T-helper 2 cell treated with Interferon-gamma antibody and Interleukin-4, amounts not matched to agents 5 μg/mL and 100 μg/mL, for 36 hours (primary cell): ENCODE measurements around the gene PRSS33.

Experiments
- DNase-seq: peaks from one replicate; pipeline ENCODE4 v3.0.0; 2021; ENCODE audit warnings: low spot score
- H3K27ac Mint-ChIP-seq: one replicate; pipeline ENCODE4 v1.8.0; 2021; ENCODE audit warnings: mild to moderate bottlenecking, mixed read lengths
- H3K27me3 Mint-ChIP-seq: one replicate; pipeline ENCODE4 v1.8.0; 2021; ENCODE audit warnings: low read depth, mixed read lengths
- H3K36me3 Mint-ChIP-seq: one replicate; pipeline ENCODE4 v1.8.0; 2021; ENCODE audit warnings: low read depth, mixed read lengths
- H3K4me1 Mint-ChIP-seq: one replicate; pipeline ENCODE4 v1.8.0; 2021; ENCODE audit warnings: low read depth, mixed read lengths
- H3K4me3 Mint-ChIP-seq: one replicate; pipeline ENCODE4 v1.8.0; 2022; ENCODE audit warnings: mild to moderate bottlenecking, moderate library complexity, mixed read lengths
- H3K9me3 Mint-ChIP-seq: one replicate; pipeline ENCODE4 v1.8.0; 2021; ENCODE audit warnings: mixed read lengths

Gene PRSS33

GRCh38 chr16:2745116-2745890 lies 42.1 kb downstream of the PRSS33 start:
- Mint-ChIP-seq H3K9me3 (no peaks in the 10 kb centered on the region), H3K27me3 (no peaks in the 10 kb centered on the region)

GRCh38 chr16:2744711-2745110 lies 42.6 kb downstream of the PRSS33 start:
- no peak for DNase-seq
- Mint-ChIP-seq H3K9me3 (no peaks in the 10 kb centered on the region), H3K27me3 (no peaks in the 10 kb centered on the region), H3K27ac (no peak overlapping the region), H3K4me3 (no peak overlapping the region), H3K36me3 (no peaks in the 10 kb centered on the region), H3K4me1 (peaks cover 5% of the 10 kb centered on the region)

More at GRCh38 chr16:2745116-2745890, 42.1 kb downstream of the PRSS33 start:
- DNase-seq = no peak
- H3K4me3 Mint-ChIP-seq = no peak overlapping the region
- H3K4me1 Mint-ChIP-seq = peaks cover 7% of the 10 kb centered on the region
- H3K27ac Mint-ChIP-seq = no peak overlapping the region
- no peaks in the 10 kb centered on the region for H3K36me3 Mint-ChIP-seq

GRCh38 chr16:2743007-2743810 lies 44.2 kb downstream of the PRSS33 start:
- Mint-ChIP-seq H3K27me3 (no peaks in the 10 kb centered on the region), H3K27ac (no peak overlapping the region), H3K4me3 (no peak overlapping the region), H3K4me1 (peaks cover 2% of the 10 kb centered on the region), H3K36me3 (no peaks in the 10 kb centered on the region), H3K9me3 (no peaks in the 10 kb centered on the region)
- no peak for DNase-seq

GRCh38 chr16:2742323-2743006 lies 44.9 kb downstream of the PRSS33 start:
- no peaks in the 10 kb centered on the region for H3K9me3 Mint-ChIP-seq
- no peaks in the 10 kb centered on the region for H3K36me3 Mint-ChIP-seq
- H3K27me3 Mint-ChIP-seq = no peaks in the 10 kb centered on the region

GRCh38 chr16:2741168-2741567 lies 46.2 kb downstream of the PRSS33 start:
- no peak for DNase-seq
- no peaks in the 10 kb centered on the region for H3K36me3 Mint-ChIP-seq
- H3K4me3 Mint-ChIP-seq = no peak overlapping the region
- H3K27me3 Mint-ChIP-seq = no peaks in the 10 kb centered on the region
- peaks cover 2% of the 10 kb centered on the region for H3K4me1 Mint-ChIP-seq
- no peak overlapping the region for H3K27ac Mint-ChIP-seq
- H3K9me3 Mint-ChIP-seq = no peaks in the 10 kb centered on the region

More at GRCh38 chr16:2742323-2743006, 44.9 kb downstream of the PRSS33 start:
- DNase-seq = no peak
- no peak overlapping the region for H3K4me3 Mint-ChIP-seq
- H3K27ac Mint-ChIP-seq = no peak overlapping the region
- H3K4me1 Mint-ChIP-seq = peaks cover 2% of the 10 kb centered on the region

GRCh38 chr16:2740476-2740875 lies 46.9 kb downstream of the PRSS33 start:
- H3K36me3 Mint-ChIP-seq = no peaks in the 10 kb centered on the region
- peaks cover 2% of the 10 kb centered on the region for H3K4me1 Mint-ChIP-seq
- no peaks in the 10 kb centered on the region for H3K27me3 Mint-ChIP-seq
- no peak overlapping the region for H3K27ac Mint-ChIP-seq
- no peak overlapping the region for H3K4me3 Mint-ChIP-seq
- no peaks in the 10 kb centered on the region for H3K9me3 Mint-ChIP-seq
- no peak for DNase-seq

- DNase-seq = no peak
- H3K4me3 Mint-ChIP-seq = no peak overlapping the region
- no peaks in the 10 kb centered on the region for H3K27me3 Mint-ChIP-seq
- peaks cover 2% of the 10 kb centered on the region for H3K4me1 Mint-ChIP-seq
- H3K36me3 Mint-ChIP-seq = no peaks in the 10 kb centered on the region
- no peaks in the 10 kb centered on the region for H3K9me3 Mint-ChIP-seq
- H3K27ac Mint-ChIP-seq = no peak overlapping the region
Observed at GRCh38 chr16:2739625-2740430, 47.5 kb downstream of the PRSS33 start.

GRCh38 chr16:2738615-2739014 lies 48.7 kb downstream of the PRSS33 start:
- Mint-ChIP-seq H3K4me1 (peaks cover 2% of the 10 kb centered on the region), H3K27ac (no peak overlapping the region), H3K9me3 (no peaks in the 10 kb centered on the region), H3K36me3 (no peaks in the 10 kb centered on the region), H3K4me3 (no peak overlapping the region), H3K27me3 (no peaks in the 10 kb centered on the region)
- no peak for DNase-seq

GRCh38 chr16:2737895-2738418 lies 49.4 kb downstream of the PRSS33 start:
- peaks cover 2% of the 10 kb centered on the region for H3K4me1 Mint-ChIP-seq
- no peaks in the 10 kb centered on the region for H3K36me3 Mint-ChIP-seq
- no peak overlapping the region for H3K4me3 Mint-ChIP-seq
- no peak overlapping the region for H3K27ac Mint-ChIP-seq
- no peaks in the 10 kb centered on the region for H3K27me3 Mint-ChIP-seq
- no peak for DNase-seq
- no peaks in the 10 kb centered on the region for H3K9me3 Mint-ChIP-seq

GRCh38 chr16:2737238-2737605 lies 50.1 kb downstream of the PRSS33 start:
- DNase-seq = no peak
- Mint-ChIP-seq H3K36me3 (no peaks in the 10 kb centered on the region), H3K27me3 (no peaks in the 10 kb centered on the region), H3K4me3 (no peak overlapping the region), H3K4me1 (peaks cover 2% of the 10 kb centered on the region), H3K9me3 (no peaks in the 10 kb centered on the region), H3K27ac (no peak overlapping the region)

GRCh38 chr16:2736476-2737237 lies 50.7 kb downstream of the PRSS33 start:
- Mint-ChIP-seq H3K4me1 (peaks cover 2% of the 10 kb centered on the region), H3K9me3 (no peaks in the 10 kb centered on the region), H3K27ac (no peak overlapping the region), H3K27me3 (no peaks in the 10 kb centered on the region), H3K36me3 (no peaks in the 10 kb centered on the region), H3K4me3 (no peak overlapping the region)
- no peak for DNase-seq

- Mint-ChIP-seq H3K36me3 (no peaks in the 10 kb centered on the region), H3K27me3 (no peaks in the 10 kb centered on the region), H3K9me3 (no peaks in the 10 kb centered on the region), H3K27ac (no peak overlapping the region), H3K4me1 (no peaks in the 10 kb centered on the region), H3K4me3 (no peak overlapping the region)
- DNase-seq = no peak
Observed at GRCh38 chr16:2734844-2735515, 52.4 kb downstream of the PRSS33 start.
